ENCODE data around the gene CNGB1.
"Not testable (repeated sequence)": the region's sequence is repeated elsewhere in the genome, so short reads cannot be mapped to it uniquely, and the experiment has no call there.

Gene CNGB1

GRCh38 chr16:57970970-57971369 is at the start of gene CNGB1:
Gene CNGB1, minus strand, starts transcription at chr16:57971128. Its CDS starts 3,842 bp downstream, at chr16:57967286.
- no peak for DNase-seq (ENCODE audit: low spot score)

DNA sequence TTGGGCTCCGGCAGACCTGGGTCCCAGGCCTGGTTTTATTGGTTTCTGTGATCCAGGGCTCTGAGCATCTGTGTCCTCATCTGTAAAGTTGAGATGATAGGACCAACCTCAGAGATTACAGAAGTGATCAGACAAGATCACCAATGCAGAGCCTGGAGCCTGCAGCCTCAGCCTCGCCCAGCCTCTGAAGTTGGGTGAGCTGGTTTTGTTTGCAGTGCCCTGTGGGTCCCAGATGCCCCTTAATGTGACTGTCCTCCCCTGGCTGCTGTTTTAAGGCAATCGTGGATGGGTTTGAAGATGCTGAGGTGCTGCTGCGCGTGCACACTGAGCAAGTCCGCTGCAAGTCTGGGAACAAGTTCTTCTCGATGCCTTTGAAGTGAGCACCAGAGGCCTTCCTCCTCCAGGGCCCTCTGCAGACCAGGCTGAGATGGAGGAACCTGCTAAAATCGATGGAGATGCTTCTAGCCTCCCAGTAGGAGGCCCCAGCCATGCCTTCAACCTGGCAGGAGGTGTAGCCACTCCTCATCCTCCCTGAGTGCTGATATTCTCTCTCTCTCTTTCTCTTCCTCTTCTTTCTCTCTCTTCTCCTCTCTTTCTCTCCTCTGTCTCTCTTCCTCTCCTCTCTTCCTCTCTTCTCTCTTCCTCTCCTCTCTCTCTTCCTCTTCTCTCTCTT is 49.1 kb upstream of the CNGB1 start:
- DNase-seq (ENCODE audit: low spot score): no peak

- DNase-seq (ENCODE audit: low spot score): no peak
These were observed 47.9 kb upstream of the CNGB1 start for GRCh38 chr16:58018803-58019202.

GRCh38 chr16:58016840-58017446 is 46.0 kb upstream of the CNGB1 start:
- no peak for DNase-seq (ENCODE audit: low spot score)

DNA sequence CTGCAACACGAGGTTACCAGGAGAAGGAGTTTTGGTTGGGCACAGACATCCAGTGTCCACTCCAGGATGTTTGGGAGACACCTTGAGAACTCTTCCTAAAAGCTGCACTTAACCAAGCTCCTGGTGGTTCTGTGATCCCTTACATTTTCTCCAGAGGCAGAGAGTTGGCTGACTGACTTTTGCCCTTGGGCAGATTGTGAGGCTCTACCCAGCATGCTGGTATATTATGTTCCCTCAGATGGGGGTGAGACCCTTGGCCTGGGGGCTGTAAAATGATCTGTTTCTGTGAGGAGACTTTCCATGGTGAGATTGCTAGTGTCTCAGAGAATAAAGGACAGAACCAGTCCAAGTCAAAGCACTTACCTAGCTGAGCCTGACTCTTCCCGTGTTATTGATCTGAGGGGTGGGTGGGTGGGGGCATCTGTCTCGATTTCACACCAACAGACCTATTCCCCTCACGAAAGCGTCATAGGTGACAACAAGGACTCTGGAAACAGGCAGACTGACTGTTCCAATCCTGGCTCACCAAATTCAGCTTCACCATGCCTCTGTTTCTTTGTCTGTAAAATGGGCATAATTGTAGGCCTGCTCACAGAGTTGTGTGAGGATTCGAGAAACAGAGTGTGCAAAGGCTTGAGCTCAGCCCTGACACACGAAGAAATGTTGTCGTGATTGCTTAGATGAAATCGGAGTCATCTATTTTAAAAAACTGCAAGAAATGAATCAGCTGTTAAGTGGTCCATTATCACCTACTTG is 42.5 kb upstream of the CNGB1 start:
- no peak for DNase-seq (ENCODE audit: low spot score)

GRCh38 chr16:58012481-58012880 is 41.6 kb upstream of the CNGB1 start:
- no peak for DNase-seq (ENCODE audit: low spot score)

DNA sequence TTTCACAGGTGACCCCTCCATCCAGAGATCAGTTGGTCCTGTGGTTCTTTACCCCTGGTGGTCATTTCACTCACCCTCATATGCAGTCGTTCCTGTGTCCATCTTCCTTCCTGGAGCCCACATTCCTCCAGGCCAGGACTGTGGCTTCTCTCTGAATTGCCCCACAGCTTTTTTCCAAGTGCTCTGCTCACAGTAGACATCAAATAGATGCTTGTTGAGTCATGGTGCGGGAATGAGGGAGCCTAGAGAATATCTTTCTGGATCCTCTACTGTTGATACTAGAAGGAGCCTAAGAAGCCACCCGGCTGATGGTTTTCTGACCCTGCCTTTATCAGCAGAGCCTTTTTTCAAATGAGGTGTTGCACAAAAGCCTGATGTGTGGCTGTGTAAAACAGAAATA is 40.7 kb upstream of the CNGB1 start:
- DNase-seq (ENCODE audit: low spot score): no peak

DNA sequence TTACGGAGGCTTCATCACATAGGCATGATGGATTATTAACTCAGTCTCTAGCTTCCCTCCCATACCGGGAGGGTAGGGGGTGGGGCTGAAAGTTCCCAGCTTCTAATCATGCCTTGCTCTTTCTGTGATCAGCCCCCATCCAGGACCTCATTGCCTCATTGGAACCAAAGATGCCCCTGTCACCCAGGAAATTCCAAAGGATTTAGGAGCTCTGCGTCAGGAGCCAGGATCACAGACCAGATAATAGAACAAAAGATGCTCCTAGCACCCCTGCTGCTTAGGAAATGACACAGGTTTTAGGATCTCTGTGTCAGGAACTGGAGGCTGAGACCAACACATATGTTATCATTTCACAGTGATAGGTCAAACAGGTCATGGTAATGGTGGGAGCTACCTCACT is 40.0 kb upstream of the CNGB1 start:
- DNase-seq (ENCODE audit: low spot score): no peak

GRCh38 chr16:58009856-58010416 is 39.0 kb upstream of the CNGB1 start:
- no peak for DNase-seq (ENCODE audit: low spot score)

- DNase-seq (ENCODE audit: low spot score): not testable (repeated sequence)
These were observed 33.8 kb upstream of the CNGB1 start for GRCh38 chr16:58004736-58005135.

GRCh38 chr16:58002936-58003335 is 32.0 kb upstream of the CNGB1 start:
- no peak for DNase-seq (ENCODE audit: low spot score)

GRCh38 chr16:58002416-58002800 is 31.5 kb upstream of the CNGB1 start:
- DNase-seq (ENCODE audit: low spot score): no peak

GRCh38 chr16:58001781-58002415 is 31.0 kb upstream of the CNGB1 start:
- DNase-seq (ENCODE audit: low spot score): no peak

GRCh38 chr16:58000706-58001676 is 30.1 kb upstream of the CNGB1 start, which contains the start of gene USB1:
Gene USB1, plus strand, starts transcription at chr16:58001407. Its CDS starts 77 bp downstream, at chr16:58001484.
- peak; percentile 82 for DNase-seq (ENCODE audit: low spot score)

DNA sequence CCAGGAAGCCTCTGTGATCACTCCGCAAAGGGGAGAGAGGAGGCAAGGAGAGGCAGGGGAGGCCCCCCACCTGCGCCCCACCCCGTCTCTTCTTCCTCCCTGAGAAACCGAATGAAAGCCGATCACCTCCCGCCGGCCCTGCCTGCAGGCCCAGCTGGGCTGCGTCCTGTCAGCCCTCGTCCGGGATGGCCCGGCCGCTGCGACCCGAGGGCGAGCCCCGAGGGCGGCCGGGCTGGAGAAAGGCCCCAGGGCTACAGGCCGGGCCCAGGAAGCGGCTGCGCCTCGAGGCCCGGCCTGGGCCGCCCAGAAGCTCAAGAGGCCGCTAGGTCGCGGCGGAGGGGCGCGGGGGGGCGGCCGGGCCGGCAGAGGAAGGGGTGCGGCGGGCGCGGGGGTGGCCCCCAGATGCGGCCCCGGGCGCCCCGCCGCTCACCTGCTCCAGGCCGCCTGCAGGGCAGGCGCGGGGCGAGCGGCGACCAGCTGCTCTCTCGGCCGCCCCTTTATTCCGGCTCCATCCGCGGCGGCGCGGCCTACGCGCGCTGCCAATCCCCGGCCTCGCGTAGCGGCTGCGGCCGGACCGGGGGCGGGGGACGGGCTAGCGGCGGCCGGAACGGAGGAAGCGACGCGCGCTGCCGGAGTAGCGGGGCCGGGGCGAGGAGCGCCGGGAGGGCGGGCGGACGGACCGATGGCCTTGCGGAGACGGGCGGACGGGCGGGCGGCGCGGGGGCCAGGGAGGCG is 29.2 kb upstream of the CNGB1 start, which contains the start of gene ZNF319:
TSS of gene ZNF319 (minus strand) at position 702 of the 735 bp plus-strand sequence. CDS start 2,407 bp downstream, outside the sequence.
- DNase-seq (ENCODE audit: low spot score): no peak

- DNase-seq (ENCODE audit: low spot score): no peak
These were observed 28.5 kb upstream of the CNGB1 start for GRCh38 chr16:57999366-57999970.

DNA sequence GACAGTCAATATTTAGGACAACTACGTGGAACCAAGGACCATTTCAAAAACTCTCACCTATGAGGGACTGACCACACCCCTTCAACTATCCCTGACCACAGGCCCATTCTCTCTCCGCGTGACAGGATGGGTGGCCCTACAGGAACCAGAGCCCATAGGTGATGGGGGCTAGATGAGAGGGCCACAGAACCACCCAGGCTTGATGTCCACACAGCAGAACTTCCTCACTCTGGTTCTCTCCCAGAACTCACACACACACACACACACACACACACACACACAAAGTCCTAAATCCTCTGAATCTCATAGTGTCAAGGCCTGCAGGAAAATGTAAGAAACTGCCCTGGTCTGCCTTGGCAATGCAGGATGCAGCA is 28.1 kb upstream of the CNGB1 start:
- DNase-seq (ENCODE audit: low spot score): no peak

- no peak for DNase-seq (ENCODE audit: low spot score)
These were observed 27.6 kb upstream of the CNGB1 start for GRCh38 chr16:57998486-57998885.

DNA sequence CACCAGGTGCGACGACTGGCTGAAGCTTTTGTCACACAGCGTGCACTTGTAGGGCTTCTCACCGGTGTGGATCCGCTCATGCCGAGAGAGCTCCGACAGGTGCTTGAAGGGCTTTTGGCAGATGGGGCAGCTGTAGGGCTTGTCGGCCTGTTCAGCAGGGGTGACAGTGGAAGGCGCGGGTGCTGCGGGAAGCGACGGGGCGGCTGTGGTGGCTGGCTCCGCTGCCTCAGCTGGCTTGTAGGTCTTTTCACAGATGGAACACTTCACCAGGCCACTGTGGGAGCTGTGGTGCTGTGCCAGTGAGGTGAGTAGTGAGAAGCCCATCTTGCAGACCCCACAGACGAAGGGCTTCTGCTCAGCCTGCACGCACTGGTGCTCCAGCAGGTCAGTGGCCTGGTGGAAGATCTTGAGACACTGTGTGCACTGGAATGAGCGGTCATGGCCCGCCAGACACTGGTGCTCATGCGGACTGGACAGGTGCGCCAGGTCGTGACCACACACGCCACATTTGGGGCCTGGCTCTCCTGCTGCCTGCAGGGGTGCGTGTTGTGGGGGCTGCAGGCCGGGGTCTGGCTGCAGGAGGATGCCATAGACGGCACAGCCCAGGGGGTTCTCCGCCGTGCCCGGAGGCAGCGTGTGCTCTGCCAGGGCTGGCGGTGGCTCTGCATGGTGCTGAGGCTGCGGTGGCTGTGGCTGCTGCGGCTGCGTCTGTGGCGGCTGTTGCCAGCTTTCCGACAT is 26.8 kb upstream of the CNGB1 start:
- DNase-seq (ENCODE audit: low spot score): no peak

Data from globus pallidus (tissue), 1 donor.